ACHN (cell line): ENCODE data around the gene MSI2.

Source experiments
- DNase-seq: peaks from one replicate; pipeline ENCODE4 v3.0.0-alpha.2; 2015
- in situ Hi-C: cut with HindIII; loops from 2 replicates; pipeline ENCODE4 v1.10.0; 2017; ENCODE audit warnings: low sequenced_read_pairs, low pct_ligation_motif_present, low pct_unique_long_range_greater_than_20kb

Gene MSI2

DNA sequence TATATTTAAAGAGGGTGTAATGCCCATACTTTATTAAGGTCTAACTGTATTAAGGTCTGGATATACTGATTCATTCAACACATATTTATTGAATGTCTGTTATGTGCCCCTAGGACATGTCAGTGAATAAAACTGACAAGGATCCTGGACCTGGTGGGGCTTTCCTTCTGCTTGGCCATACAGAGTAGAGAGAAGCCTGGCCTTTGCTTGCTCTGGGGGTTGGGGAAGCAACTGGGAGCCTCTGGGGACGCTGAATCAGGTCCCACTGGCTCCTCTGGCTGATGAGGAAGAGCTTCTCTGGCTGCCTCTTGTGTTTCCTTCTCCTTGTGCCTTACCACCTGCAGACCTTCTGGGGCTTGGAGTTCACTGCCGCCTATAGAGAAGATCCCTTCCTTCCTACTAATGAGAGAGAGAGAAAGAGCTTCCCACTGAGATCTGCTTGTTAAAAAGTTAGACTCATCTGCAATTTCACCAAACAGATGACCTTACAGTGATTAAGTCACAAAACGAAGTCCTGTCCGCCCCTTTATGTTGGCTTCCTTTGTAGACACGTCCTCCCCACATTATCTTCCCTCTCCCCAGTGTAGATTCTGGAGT lies 49.7 kb downstream of the MSI2 start:
- in situ Hi-C loops = no loop called here
- no peak for DNase-seq

DNA sequence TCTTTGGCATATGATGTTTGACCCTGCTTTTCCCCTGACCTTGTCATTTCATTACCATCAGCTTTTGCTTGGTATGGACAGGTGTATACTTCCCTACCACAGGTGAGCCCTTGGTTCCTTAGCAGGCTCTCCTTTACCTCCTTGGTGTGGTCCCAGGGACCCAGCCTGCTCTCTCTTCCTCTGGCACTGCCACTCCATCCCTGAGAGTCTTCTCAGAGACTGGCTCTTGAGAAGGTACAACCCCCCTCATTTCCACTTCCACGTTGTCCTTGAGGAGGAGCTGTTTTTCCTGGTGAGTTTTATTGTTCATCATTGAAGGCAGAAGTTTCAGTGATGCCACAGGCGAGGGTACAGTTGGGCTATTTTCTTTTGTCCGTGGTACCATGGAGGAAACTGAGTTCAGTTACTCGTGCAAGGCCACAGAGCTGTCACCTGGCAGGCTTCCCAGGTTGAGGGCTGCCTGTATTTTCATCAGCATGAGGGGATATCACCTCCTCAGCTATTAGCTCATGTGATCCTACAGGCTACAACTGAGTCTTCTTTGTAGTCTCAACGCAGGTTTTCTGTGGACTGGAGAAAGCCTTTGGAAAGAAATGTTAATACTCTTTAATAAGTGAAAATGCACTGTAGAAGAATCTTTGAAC lies 52.3 kb downstream of the MSI2 start:
- in situ Hi-C loops = no loop called here
- no peak for DNase-seq

DNA sequence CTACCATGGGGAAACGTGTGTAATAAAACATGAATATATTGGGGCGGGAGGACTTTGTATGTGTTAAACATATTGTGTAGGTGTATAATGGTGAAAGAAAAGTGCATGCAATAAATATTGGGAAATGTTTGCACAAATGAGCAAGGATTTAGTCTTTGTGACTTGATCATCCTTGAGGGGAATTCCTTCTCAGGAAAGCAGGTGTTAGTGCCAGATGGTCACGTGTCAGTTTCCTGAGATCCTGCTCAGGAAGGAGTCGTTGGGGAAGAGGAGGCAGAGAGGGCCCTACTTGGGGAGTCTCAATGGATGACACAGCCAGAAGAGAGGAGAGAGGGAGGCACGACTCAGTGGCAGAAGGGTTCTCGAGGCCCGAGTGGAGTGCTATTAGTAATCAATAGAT lies 53.2 kb downstream of the MSI2 start:
- in situ Hi-C loops = no loop called here
- no peak for DNase-seq

DNA sequence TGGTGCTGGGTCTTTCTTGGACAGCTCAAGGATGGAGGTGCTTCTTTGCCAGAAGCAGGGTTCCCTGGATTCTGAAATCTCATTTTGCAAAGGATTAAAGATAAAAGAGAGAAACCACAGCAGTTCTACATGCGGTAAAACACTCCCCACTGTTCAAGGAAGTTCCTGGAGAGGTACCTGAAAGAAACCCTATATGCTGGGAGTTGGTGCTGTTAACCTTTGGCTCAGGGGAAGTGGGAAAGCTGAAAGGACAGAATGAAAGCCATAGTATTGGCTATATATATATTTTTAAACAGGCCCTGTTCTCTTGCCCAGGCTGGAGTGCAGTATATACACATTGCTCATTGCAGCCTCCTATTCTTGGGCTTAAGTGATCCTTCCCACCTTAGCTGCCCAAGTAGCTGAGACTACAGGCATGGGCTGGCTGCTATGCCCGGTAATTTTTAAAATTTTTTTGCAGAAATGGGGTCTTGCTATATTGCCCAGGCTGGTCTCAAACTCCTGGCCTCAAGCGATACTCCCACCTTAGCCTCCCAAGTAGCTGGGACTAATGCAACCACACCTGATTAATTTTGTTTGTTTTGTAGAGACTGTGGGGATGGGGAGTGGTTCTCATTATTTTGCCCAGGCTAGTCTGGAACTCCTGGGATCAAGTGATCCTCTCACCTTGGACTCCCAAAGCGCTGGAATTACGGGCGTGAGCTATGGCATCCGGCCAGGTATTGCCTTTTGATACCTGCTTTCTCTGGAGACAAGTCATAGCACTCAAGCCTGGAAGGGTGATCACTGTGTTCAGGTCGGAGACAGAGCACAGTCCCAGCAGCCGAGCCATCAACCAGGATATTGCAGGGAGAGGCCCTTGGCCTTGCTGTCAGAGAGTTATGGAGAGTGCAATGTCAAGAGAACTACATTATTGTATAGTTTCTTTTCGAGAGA lies 55.2 kb downstream of the MSI2 start:
- in situ Hi-C loops = no loop called here

GRCh38 chr17:57312242-57312641 lies 55.9 kb downstream of the MSI2 start:
- in situ Hi-C loops = no loop called here
- no peak for DNase-seq

More for the DNA sequence above, 55.2 kb downstream of the MSI2 start:
- no peak for DNase-seq

DNA sequence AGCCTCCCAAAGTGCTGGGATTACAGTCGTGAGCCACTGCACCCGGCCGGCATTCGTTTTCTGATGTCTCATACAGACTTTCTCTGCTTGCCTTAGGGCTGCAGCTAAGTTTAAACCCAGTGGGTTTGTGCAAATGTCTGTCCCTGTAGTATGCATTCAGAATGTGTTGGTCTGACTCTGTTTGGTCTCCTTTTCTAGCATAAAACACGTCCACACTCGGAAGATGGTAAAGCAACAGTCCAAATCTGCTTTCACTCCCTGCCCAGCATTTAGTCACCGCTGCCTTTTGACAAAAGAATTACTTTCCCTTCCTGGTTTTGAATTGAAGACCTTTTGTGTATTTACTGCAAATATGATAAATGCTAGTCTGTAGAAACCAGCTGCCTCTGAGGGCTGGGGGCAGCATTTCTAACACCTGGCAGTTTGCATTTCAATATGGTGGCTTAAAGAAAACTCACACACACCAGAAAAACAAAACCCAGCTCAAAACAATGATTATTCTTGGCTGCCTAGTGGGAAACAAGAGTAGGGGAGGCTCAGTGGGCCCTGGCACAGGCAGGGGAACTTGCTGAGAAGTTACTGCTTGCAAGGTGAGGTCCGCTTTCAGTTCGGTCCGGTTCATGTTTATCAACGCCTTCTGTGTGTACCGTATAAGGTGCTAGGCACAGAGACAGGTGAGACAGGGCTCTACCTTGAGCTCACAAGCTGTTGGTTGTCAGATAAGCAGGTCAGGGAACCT lies 56.9 kb downstream of the MSI2 start:
- in situ Hi-C loops = no loop called here
- no peak for DNase-seq

DNA sequence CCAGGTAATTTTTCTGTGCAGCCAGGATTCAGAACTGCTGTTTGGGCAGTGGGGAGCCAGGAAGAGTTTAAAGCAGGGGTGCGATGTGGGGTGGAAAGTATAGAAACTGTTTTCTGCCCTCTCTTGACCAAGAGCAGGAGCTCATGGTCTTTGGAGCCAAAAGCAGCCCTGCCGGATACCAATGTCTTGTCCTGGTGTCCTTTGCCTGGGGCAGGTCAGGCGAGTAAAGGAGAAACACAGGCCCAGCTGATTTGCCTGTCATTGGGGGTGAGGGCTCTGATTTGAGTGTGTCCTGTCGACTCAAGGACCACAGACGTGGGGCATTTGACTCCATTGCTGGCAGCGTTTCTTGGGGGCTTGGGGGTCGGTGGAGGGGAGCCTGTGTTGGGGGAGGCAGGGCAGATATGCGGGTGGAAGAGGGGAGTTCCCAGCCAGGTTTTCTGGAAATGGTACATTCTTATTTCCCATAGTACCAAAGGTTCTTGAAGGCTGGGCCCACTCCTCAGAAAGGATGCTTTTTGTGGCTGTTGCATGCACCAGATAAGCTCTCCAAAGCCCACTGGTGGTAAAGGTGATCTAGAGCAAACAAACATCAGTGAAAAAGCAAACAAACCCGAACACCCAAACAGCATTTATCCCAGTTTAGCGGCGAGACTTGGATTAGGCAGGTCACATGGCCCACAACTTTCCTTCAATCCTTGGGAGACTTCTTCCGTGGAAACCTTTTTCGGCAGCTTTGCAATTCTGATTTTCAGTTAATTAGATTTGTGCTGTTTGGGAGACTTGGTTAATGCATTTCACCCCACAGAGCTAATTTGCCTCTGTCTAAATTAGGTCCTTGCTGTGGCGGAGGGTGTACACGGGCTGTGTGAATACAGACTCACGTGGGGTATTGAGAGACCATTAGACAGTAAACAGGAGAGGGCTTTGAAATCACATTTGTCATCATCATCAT lies 59.0 kb downstream of the MSI2 start:
- no peak for DNase-seq
- in situ Hi-C loops = no loop called here

DNA sequence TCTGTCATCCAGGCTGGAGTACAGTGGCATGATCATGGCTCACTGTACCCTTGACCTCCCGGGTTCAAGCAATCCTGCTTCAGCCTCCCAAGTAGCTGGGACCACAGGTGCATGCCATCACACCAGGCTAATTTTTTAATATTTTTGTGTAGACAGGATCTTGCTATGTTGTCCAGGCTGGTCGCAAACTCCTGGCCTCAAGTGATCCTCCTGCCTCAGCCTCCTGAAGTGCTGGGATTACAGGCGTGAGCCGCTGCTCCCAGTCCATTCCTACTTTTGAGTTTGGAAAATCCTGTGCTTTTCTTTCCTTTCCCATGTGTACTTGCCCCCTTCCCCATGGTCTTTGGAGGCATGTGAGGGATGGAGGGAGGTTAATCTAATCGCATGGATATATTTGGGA lies 60.0 kb downstream of the MSI2 start:
- in situ Hi-C loops = no loop called here
- DNase-seq = no peak

DNA sequence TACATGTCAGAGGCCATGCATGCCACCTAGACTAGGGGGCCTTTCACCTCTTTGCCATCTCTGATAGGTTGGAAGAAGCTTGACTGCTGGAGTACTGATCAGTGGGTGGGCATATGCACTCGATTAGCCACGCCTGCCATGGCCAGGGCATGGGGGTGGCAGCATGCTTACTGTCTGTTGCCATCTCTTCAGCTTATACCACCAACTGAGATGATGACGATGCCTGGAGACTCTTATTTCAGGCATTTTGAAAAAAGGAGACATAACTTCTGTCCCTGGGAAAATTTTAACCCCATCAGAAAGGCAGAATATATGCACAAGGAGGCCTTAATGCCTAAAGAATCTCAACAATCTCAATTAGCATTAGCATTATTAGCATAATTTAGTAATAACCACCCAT lies 60.8 kb downstream of the MSI2 start:
- no peak for DNase-seq
- in situ Hi-C loops = no loop called here

- in situ Hi-C loops = no loop called here
- no peak for DNase-seq
Observed at GRCh38 chr17:57318913-57319312, 62.6 kb downstream of the MSI2 start.

GRCh38 chr17:57319806-57320205 lies 63.5 kb downstream of the MSI2 start:
- in situ Hi-C loops = no loop called here
- no peak for DNase-seq

DNA sequence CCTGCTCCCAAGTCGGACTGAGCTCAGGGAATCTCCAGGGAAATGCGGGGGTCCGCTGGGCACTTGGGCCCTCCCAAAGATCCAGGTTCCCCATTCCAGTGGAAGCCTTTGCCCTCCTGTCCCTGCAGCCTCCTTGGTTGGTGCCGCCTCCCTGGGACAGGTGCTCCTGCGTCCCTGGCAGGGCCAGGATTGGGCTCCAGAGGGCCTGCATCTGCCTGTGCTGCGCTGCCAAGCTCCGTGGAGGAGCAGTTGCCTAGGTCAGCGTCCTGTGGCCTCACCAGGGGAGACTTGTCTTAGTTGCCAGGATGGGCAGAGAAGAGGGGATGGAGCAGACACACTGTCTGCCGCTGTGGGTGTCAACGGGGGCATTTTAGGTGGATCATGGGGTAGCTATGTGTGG lies 67.1 kb downstream of the MSI2 start:
- no peak for DNase-seq
- in situ Hi-C loops = no loop called here

DNA sequence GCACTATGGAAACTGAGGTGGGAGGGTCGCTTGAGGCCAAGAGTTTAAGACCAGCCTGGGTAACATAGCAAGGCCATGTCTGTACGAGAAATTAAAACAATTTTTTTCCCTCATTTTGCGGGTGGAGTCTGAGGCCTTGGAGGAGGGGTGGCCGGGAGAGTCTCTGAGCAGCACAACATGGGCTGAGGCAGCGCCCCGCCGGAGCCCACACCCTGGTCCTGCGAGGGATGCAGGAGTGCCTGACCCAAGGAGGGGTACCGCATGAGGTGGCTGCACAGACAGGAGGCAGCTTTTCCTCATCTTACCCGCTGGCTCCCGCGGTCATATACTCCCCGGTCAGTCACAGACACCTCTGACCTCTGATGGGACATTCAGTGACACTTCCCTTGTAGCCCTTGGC lies 67.7 kb downstream of the MSI2 start:
- in situ Hi-C loops = no loop called here

DNA sequence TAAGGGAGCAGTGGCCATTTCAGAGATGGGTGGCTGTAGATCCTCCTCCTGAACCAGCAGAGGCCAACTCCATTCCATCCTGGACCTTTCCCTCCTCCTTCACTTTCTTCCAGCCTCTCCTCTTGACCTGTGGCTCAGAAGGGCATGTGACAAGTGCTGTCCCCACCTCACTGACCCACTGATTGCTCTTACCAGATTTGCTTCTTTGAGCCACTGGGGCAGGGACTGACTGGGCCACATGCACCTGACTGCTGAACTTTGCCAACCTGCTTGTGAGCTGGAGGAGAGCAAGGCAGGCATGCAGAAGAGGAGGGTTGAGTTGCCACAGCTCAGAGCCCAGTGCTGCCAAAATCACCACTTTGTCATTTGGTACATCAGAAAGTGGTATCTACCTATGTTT lies 68.3 kb downstream of the MSI2 start:
- no peak for DNase-seq
- in situ Hi-C loops = no loop called here

More for the DNA sequence above, 67.7 kb downstream of the MSI2 start:
- no peak for DNase-seq

DNA sequence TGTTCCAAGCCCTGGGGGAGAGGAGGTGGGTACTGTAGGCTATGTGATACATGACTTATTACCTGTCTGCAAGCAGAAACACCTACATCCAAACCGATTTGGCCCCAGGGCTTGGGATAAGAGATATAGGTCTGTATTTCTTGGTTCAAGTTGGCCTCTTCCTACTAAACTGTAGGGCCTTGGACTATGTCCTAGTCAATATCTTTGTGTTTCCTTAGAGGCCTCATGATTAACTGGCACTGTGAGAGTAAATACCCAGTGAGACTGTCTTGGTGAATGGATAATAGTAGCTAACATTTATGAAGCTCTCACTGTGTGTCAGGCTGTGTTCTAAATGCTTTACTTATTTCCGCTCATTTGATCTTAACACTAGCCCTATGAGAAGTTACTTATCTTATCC lies 70.0 kb downstream of the MSI2 start:
- DNase-seq = no peak
- in situ Hi-C loops = no loop called here

- no peak for DNase-seq
- in situ Hi-C loops = no loop called here
Observed at GRCh38 chr17:57326764-57327163, 70.4 kb downstream of the MSI2 start.

- no peak for DNase-seq
- in situ Hi-C loops = no loop called here
Observed at GRCh38 chr17:57327176-57327970, 71.0 kb downstream of the MSI2 start.
